NOMO-1 (cell line): Measurements from ENCODE around the gene TMEM91.

Experiments used
- DNase-seq, 2 experiments: peaks; one replicate each; lab custom pipeline; 2025; ENCODE audit not compliant: unreplicated experiment in 2 of 2; lab: John Stamatoyannopoulos, UW

Gene TMEM91

GRCh38 chr19:41427647-41428480 lies 51.5 kb downstream of the TMEM91 start:
- peak in 1 of 2 experiments; percentile 52 for DNase-seq

GRCh38 chr19:41428481-41428859 lies 52.1 kb downstream of the TMEM91 start:
- DNase-seq: no peak

GRCh38 chr19:41430922-41431321 lies 54.6 kb downstream of the TMEM91 start:
- DNase-seq: no peak

GRCh38 chr19:41431426-41432386 lies 55.4 kb downstream of the TMEM91 start:
- DNase-seq: peak; percentile 43

GRCh38 chr19:41433171-41433570 lies 56.8 kb downstream of the TMEM91 start:
- no peak for DNase-seq
